Stimulated activated CD8-positive, alpha-beta memory T cell treated with anti-CD3 and anti-CD28 coated beads, Interleukin-15, amount 100 ng/mL, for 1 hour (primary cell): ENCODE results near the gene BAMBI.

Source experiments
- DNase-seq: peaks from one replicate; pipeline ENCODE4 v3.0.0-alpha.2; 2020; ENCODE audit warnings: low read depth

The BAMBI gene

DNA sequence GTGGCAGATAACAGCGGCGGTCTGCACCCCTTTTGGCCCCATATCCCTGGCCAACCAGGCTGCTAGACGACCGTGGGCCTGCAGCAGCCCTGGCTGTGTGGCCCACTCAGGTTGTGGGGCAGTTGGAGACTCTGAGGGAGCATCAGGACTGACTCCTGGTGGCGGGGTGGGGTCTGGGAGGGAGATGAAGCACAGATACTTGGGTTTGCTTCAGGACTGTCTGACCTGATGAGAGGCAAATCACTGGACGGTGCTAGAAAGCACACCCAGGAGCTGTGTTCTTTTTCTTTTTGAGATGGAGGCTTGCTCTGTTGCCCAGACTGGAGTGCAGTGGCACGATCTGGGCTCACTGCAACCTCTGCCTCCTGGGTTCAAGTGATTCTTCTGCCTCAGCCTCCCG, 28.2 kb downstream of the BAMBI start:
- no peak for DNase-seq

DNA sequence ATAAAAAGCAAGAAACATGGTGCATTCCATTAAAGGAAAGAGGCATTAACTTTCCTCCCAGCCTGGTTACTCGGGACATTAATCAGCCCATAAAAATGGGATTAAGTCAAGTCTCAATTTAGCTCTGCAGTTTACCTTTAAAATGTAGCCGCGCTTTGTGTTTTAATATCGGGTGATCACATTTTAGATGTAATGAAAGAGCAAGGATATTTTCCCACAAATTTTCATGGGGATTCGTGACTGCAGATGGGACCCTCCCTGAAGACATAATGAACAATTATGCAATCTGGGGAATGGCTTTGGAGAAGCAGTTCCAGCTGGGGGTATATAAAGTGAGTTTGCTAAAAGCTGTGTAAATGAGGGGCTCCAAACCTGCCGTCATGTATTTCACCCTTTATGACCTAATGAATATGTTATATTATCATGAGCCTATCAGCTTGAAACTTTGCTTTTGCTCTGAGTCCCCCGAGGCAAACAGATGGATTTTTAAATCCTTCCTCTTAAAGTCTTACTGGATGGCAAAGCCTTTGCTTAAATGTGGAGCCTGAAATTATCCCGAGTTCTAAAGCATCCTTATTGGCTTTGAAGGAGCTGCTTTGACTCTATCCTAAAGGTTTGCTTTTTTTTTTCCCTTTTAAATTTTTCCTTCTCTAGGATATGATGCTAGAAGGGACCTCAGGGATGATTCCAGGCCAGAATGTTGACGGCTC, 31.8 kb downstream of the BAMBI start:
- DNase-seq = no peak

DNA sequence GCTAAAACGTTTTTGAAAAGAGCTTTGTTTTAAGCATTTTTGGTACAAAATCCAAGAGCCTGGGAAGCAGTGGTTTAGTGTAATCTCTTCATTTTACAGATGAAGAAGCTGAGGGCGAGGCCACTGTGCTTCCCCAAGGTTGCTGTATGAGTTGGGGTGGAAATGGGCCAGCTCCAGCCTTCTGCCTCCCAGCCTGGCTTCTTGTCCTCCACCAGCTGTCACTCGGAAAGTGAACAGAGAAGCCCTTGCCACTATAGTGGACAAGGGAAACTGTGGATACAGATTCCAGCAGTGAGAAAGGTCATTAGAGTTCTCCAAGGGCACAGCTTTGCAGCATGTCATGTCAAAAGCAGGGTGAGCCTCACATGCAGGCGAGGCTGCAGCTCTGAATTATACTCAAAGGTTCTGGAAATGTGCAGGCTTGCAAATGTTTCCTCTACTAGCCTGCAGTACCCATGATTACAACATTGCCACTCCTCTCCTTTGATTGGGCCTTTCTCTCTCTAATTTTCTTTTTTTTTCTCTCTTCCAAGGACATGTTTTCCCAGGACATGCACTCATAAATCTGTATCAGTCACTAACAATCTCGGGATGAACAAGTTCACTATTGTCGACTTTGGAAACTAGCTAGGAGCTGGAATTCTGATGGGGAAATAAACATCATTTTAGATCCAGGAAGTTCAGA, 33.0 kb downstream of the BAMBI start:
- DNase-seq = no peak

DNA sequence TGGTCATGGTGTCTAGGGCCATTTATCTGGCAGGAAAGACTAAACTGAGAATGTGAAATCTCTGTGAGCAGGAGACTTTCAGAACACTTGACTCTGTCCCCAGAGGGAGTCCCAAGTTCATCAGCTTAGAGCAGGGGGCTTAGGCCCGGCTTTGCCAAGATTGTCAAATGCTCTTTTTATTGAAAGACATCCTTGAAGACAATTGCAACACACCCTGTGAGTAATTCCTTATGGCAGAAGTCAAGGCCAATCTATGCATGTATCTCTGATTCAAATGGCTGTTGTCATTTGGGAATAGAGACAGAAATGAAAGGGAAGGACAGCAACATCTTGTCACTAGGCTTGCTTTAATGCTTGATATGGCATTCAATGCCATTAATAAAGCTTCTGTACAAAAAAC, 33.7 kb downstream of the BAMBI start:
- no peak for DNase-seq

DNA sequence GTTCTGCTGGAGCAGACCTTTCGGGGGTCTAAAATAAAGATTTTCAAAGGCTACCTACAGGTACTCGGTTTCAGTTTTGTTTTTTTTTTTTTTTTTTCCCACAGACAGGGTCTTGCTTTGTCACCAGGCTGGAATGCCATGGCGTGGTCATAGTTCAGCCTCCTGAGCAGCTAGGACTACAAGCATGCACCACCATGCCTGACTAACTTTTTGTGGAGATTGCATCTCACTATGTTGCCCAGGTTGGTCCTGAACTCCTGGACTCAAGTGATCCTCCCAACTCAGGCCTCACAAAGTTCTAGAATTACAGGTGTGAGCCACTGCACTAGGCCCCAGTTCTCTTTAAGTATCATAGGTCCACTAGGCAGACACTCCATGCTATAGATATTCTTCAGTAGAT, 34.5 kb downstream of the BAMBI start:
- DNase-seq = no peak

DNA sequence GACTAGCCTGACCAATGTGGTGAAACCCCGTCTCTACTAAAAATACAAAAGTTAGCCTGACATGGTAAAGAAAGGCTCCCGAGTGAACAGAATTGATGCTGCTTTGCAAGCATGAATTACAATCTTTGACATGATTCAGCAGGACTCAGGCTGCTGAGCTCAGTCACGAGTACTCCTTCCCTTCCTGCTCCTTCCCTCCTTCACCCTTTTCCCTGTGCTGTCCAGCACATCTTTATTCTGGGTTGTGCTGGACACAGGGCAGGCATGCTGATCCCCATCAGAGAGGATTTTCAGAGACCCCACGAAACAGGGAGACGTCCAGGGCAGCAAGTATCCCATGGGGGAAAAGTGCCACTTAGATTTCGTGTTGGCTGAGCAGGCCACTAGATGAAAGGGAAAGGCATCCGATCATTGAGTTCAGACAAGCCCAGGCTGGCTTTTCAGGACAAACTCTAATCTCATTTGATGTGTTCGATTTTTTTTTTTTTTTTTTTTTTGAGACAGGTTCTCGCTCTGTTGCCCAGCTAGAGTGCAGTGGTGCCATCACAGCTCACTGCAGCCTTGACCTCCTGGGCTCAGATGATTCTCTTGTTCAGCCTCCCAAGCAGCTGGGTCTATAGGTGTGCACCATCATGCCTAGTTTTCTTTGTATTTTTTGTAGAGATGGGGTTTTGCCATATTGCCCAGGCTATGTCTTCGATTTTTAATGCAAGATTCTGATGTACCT, 36.5 kb downstream of the BAMBI start:
- DNase-seq = no peak

DNA sequence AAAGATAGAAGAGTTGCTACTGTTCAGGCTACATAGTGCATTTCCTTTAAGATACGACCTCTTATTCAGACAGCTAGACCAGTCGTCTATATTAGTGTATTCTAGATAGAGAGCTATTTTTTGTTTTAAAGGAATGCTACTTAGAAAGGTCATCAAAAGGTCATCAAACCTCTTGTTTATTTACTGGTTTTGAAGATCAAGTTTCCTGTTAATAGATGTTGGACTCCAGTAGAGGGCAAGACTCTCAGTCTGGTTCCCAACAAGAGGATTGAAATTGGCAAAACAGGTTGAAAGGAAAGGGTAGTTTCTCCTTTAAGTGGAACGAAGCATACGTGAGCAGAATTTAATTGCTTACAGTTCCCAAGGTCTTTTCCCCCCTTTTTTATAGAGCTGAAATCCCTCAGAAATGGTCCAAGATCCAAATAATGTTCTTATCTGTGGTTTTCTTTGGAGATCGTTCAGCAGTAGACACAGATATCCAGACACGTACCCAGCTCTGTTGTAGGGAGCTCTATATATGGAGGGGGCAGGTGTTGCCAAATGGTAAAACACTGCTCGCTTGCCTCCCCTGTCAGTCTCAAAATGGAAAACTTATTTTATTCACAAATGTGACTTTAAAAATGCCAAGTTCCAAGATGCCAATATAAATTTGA, 37.2 kb downstream of the BAMBI start:
- no peak for DNase-seq

DNA sequence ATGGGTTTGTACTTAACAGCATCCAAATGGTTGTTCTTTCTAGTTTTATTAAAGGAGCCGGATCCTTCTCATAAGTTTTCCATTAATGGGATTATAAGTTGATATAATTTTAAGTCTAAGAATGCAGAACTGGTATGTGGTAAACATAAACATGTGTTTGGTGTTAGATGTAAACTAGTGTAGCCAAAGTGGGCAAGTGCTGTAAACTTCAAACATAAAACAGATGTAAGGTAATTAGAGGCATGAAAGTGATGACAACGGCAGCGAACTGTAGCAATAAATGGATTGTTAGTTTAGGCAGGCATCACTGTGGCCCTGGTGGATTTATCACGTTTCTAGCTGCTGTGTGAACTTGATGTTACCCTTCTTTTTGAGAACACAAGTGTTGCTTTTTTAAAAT, 37.9 kb downstream of the BAMBI start:
- no peak for DNase-seq

DNA sequence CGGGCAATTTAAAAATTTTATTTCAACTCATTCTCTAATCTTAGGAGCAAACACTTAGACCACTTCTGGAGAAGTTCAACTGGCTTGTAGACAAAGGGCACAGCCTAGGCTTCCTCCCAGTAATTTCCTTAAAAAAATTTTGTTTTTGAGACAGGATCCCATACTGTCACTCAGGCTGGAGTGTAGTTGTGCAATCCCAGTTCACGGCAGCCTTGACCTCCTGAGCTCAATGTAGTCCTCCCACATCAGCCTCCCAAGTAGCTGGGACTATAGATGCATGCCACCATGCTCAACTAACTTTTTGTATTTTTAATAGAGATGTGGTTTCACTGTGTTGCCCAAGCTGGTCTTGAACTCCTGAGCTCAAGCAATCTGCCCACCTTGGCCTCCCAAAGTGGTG, 38.4 kb downstream of the BAMBI start:
- DNase-seq = no peak

DNA sequence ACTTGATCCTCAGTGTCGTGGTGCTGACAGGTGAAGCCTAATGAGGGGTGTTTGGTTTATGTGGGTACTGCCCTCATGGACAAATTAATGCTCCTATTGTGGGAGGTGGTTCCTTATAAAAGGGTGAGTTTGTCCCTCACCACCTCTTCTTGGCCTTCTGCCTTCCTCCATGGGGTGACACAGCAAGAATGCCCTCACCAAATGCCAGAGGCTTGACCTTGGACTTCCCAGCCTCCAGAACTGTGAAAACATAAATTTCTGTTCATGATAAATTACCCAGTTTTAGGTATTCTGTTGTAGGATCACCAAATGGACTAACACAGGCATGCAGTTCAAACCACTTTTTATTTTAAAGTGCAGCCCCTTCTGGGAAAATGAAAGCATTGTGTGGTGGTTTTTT, 39.4 kb downstream of the BAMBI start:
- DNase-seq = no peak

DNA sequence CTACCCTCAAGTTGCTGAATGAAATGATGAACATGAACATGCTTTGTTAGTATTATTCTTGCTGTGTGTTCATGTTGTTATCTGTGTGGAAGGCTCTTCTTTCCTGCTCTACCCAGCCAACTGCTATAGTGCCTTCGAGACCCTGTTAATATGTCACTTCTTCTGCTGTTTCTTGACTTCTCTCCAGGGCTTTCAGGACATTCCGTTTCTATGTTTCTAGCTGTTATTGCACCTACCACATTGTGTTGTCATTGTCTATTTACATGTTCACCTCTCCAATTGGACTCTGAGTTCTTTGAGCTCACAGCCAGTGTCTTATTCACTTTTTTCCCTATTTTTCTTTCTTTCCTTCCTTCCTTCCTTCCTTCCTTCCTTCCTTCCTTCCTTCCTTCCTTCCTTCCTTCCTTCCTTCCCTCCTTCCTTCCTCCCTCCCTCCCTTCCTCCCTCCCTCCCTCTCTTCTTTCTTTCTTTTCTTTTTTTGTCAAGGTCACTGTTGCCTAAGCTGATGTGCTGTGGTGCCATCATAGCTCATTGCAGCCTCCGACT, 40.4 kb downstream of the BAMBI start:
- DNase-seq = no peak

DNA sequence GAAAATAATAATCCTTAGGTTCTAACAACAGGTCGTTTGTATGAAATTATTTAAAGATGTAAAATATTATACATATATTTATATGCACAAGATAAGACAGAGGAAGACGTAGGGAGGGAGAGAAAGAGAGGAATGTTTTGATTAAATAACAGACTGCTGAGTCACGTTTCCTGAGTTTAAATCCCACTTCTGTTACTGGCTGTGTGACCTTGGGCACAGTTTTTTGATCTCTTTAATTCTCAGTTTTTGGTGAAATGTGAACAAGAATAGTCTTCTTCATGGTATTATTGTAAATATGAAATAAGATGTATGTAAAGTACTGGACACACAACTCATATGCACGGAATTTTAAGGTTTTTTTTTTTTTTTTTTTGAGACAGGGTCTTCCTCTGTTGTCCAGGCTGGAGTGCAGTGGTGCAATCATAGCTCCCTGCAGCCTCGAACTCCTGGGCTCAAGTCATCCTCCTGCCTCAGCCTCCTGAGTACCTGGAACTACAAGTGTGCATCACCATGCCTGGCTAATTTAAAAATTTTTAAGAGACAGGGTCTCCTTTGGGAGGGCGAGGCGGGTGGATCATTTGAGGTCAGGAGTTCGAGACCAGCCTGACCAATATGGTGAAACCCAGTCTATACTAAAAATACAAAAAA, 42.6 kb downstream of the BAMBI start:
- DNase-seq = no peak

DNA sequence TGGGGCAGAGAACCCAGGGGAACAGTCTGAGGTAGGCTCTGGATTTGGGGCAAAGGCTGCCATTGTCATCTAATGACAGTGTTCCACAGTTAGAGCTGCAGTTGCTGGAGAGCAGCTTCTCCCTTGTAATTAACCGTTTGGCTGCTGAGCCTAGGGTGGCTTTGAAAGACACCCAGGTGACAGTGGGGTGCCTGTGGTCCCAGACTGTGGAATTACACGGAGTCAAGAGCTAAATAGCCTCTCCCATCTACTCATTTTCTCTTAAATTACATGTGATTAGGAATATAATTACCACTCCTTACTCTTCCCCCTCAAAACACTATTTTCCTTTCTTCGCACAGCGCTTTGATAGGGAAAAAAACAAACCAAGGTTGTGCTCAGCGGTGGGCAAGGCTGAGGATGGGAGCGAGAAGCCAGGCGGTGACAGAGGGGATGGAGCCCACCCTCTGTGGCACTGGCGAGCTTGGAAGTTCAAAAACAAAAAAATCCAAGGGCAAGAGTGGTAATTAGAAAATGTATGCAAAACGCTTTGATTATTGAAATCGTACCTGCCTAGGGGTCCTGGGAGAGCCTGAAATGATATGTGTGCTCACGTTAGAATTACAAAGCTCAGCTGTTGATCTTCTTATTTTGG, 44.1 kb downstream of the BAMBI start:
- no peak for DNase-seq

DNA sequence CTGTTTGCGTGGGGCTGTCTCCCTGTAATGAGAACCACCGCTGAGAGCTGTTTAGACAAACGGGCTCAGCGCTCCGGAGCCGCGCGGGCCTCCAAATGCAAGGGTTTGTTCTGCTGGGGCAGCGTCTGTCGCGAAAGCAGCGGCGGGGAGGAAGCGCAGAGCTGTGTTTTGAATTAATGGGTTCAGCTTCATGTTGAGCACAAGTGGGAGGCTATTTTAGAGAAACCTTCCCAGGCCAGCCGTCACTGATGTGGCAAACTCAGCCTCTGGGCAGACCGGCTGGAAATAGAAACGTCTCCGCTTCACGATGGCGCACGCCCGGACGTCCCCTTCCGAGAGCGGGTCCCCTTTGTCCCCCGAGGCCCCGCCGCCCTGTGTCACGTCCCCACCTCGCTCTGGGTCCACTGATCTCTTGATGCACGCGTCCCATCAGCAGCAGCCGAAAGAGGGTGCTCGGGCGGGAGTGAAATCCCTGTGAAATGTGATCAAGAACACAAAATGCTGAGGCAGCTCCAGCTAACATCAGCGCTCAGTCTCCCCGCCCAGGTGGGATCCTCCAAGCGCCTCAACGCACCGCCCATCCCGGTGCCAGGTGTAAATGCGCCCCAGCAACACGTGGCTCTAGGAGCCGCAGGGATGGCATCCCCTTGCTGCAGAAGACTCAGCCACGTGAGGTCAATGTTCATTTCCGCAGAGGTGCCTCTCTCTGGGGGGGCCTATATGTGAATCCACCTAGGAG, 44.9 kb downstream of the BAMBI start:
- no peak for DNase-seq

DNA sequence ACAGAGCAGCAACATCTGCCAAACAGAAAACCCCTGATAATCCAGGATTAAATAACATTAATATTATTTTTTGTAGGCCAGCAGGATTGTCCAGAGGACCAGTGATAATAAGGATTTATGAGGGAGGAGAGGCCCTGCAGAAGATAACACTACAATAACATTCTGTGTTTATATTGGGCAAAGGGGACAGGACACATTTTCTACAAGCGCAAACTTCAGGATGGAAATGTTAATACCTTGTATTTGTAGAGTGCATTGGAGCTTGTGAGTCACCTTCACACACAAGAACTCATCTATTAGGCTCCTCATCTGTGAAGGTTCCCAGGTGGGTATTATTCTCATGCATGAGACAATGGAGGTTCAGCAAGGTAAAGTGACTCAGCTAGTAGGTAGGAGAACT, 51.0 kb downstream of the BAMBI start:
- no peak for DNase-seq

DNA sequence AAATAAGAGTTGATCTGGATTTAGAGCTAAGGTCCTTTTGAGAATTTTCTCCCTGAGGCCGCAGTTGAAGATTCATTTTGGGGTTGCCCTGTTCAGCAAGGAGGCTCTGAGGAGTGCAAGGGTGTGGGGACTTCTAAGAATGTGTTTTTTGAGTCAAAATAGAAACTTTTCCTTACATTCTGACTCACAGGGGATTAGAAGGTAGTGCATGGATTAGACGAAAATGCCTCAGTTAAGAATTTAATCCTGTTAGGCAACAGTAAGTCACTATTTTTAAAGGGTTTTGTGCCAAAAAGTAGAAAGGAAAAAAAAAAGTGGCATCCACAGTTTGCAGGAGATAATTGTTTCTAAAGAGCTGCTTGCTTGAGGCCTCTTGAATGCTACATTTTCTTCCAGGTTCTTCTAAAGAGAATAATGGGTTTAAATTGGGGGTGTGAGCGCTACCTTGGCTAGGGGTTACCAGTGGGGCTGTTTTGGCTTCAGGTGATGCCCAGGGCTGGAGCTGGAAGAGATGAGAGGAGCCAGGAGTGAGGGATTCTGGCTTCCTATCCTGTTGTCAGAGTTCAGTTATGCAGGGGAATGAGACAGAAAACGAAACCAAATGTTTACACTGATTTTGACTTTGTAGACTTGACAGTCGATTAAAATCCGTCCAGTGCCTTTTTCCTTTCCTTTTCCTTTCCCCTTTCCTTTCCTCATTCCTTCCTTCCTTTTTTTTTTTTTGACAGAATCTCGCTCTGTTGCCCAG, 52.9 kb downstream of the BAMBI start:
- no peak for DNase-seq

DNA sequence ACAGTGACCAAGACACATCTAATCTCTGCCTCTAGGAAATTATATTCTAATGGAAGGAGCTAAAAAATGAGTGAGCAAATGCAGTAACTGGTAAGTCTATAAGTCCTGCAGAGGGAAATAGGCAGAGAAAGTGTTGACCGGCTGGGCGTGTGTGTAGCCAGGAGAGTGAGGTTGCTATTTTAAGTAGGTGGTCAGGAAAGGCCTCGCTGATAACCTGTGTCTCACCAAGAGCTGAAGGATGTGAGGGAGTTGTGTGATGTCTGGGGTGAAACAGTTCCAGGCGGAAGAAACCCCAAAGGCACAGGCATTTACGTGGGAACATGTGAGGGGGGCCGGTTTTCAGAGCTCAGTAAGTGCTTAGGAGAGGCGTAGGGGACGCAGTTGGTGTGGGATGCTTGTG, 54.8 kb downstream of the BAMBI start:
- DNase-seq = no peak
